Peyer's patch (tissue), 4 donors: ENCODE data around the gene KRT39. TPM values are rescaled to one million over a fixed set of nuclear protein-coding genes. Genes with fewer than 3 reads are reported as not detected.

Experiments
- DNase-seq, 3 donors: peaks; one replicate each; pipeline ENCODE4 v3.0.0-alpha.2; 2017 to 2019
- H3K27ac ChIP-seq, 4 donors: fragments of 200-600 bp; sonication (generic); one replicate each; pipeline ENCODE4 v1.5.1; 2016 to 2019
- H3K27me3 ChIP-seq, 2 donors: fragments of 200-600 bp; sonication (generic); one replicate each; pipeline ENCODE4 v1.5.1; 2019
- H3K36me3 ChIP-seq, 3 donors: fragments of 200-600 bp; sonication (generic); one replicate each; pipeline ENCODE4 v1.5.1; 2016 to 2019
- H3K4me1 ChIP-seq, 4 donors: fragments of 200-600 bp; sonication (generic); one replicate each; pipeline ENCODE4 v1.5.1; 2016 to 2019
- H3K4me3 ChIP-seq, 4 donors: fragments of 200-600 bp; sonication (generic); 1 replicate in 3 of 4; 2 replicates in 1 of 4; pipeline ENCODE4 v1.5.1; 2016 to 2019; ENCODE audit warnings: mild to moderate bottlenecking in 1 of 4
- H3K9me3 ChIP-seq, 4 donors: fragments of 200-600 bp; sonication (generic); one replicate each; pipeline ENCODE4 v1.5.1; 2016 to 2019; ENCODE audit warnings: mild to moderate bottlenecking in 1 of 4
- CTCF ChIP-seq, 6 experiments: fragments of 450-650 bp in 4 of 6; fragments of 200-600 bp in 2 of 6; sonication (generic) in 1 of 6; IDR thresholded peaks; one replicate each; pipeline ENCODE4 v1.5.1; 2017 to 2019; ENCODE audit warnings: antibody characterized with exemption in 6 of 6, mild to moderate bottlenecking in 3 of 6, moderate library complexity in 1 of 6
- POLR2A ChIP-seq, 2 donors: fragments of 450-650 bp; IDR thresholded peaks; one replicate each; pipeline ENCODE4 v1.5.1; 2017; ENCODE audit warnings: antibody characterized with exemption in 2 of 2, mild to moderate bottlenecking in 2 of 2, moderate library complexity in 2 of 2
- total RNA-seq, 4 donors: library from RNA; depleted of rRNA; stranded (reverse); fragments of >200 nt; gene quantifications; one replicate each; pipeline ENCODE4 v1.1.0, GENCODE V29; 2016

KRT39 gene
- total RNA-seq, 4 donors from 2014 or later, result not detected

- no peak overlapping the region for H3K27ac ChIP-seq
- H3K9me3 ChIP-seq, result no peaks in the 10 kb centered on the region
- no peaks in the 10 kb centered on the region for H3K4me1 ChIP-seq
- TF ChIP-seq CTCF (IDR thresholded peaks at IDR 0.05), result no peak
- TF ChIP-seq POLR2A (IDR thresholded peaks at IDR 0.05), result no peak
- DNase-seq, result no peak
- no peaks in the 10 kb centered on the region for H3K36me3 ChIP-seq
- H3K27me3 ChIP-seq, result no peaks in the 10 kb centered on the region
- no peak overlapping the region for H3K4me3 ChIP-seq
Observed at GRCh38 chr17:40980117-40980516, 13.4 kb upstream of the KRT39 start.

GRCh38 chr17:40978575-40979151 is 11.9 kb upstream of the KRT39 start:
- DNase-seq, result no peak
- Histone ChIP-seq H3K27ac (no peak overlapping the region), H3K36me3 (no peaks in the 10 kb centered on the region), H3K4me1 (no peaks in the 10 kb centered on the region), H3K9me3 (no peaks in the 10 kb centered on the region), H3K27me3 (no peaks in the 10 kb centered on the region), H3K4me3 (no peak overlapping the region)
- TF ChIP-seq CTCF (IDR thresholded peaks at IDR 0.05) (no peak), POLR2A (IDR thresholded peaks at IDR 0.05) (no peak)

GRCh38 chr17:40975516-40975915 is 8.8 kb upstream of the KRT39 start:
- no peak for TF ChIP-seq POLR2A (IDR thresholded peaks at IDR 0.05)
- no peak for TF ChIP-seq CTCF (IDR thresholded peaks at IDR 0.05)
- Histone ChIP-seq H3K27ac (no peak overlapping the region), H3K4me3 (no peak overlapping the region), H3K36me3 (no peaks in the 10 kb centered on the region), H3K9me3 (no peaks in the 10 kb centered on the region), H3K4me1 (no peaks in the 10 kb centered on the region), H3K27me3 (no peaks in the 10 kb centered on the region)
- DNase-seq, result no peak

GRCh38 chr17:40974366-40974765 is 7.6 kb upstream of the KRT39 start:
- Histone ChIP-seq H3K27ac (no peak overlapping the region), H3K4me1 (no peaks in the 10 kb centered on the region), H3K36me3 (no peaks in the 10 kb centered on the region), H3K9me3 (no peaks in the 10 kb centered on the region), H3K27me3 (no peaks in the 10 kb centered on the region), H3K4me3 (no peak overlapping the region)
- DNase-seq, result no peak
- TF ChIP-seq CTCF (IDR thresholded peaks at IDR 0.05), result no peak

- Histone ChIP-seq H3K27me3 (no peaks in the 10 kb centered on the region), H3K27ac (no peak overlapping the region), H3K4me1 (no peaks in the 10 kb centered on the region), H3K36me3 (no peaks in the 10 kb centered on the region), H3K4me3 (no peak overlapping the region), H3K9me3 (no peaks in the 10 kb centered on the region)
- no peak for TF ChIP-seq CTCF (IDR thresholded peaks at IDR 0.05)
- TF ChIP-seq POLR2A (IDR thresholded peaks at IDR 0.05), result no peak
- DNase-seq, result no peak
Observed at GRCh38 chr17:40967582-40967981, 834 bp upstream of the KRT39 start.

- H3K27ac ChIP-seq, result no peak overlapping the region
- H3K4me3 ChIP-seq, result no peak overlapping the region
- H3K36me3 ChIP-seq, result no peaks in the 10 kb centered on the region
- DNase-seq, result no peak
- peak in 5 of 6 experiments; percentile 46 to 72 (median 66) for TF ChIP-seq CTCF (IDR thresholded peaks at IDR 0.05)
- TF ChIP-seq POLR2A (IDR thresholded peaks at IDR 0.05), result no peak
- no peaks in the 10 kb centered on the region for H3K27me3 ChIP-seq
- H3K4me1 ChIP-seq, result no peaks in the 10 kb centered on the region
- no peaks in the 10 kb centered on the region for H3K9me3 ChIP-seq
Observed at GRCh38 chr17:40963838-40964237, 2.9 kb downstream of the KRT39 start.
